Lung microvascular endothelial cell (primary cell): Measurements from ENCODE around the gene AKR1C8. TPM values are rescaled to one million over a fixed set of nuclear protein-coding genes. Genes with fewer than 3 reads are reported as not detected.

ENCODE experiments used
- DNase-seq, 2 donors: peaks; one replicate each; pipeline versions ENCODE4 v3.0.0 to v3.0.0-alpha.2; 2010; ENCODE audit warnings: low read depth in 2 of 2
- total RNA-seq: library from RNA; depleted of rRNA; stranded (reverse); fragments of >200 nt; gene quantifications from 2 replicates; pipeline ENCODE4 v1.2.1, GENCODE V29; 2014

The AKR1C8 gene
- total RNA-seq, 1 donor from 2014 or later = not detected

- no peak for DNase-seq
Observed at GRCh38 chr10:5108658-5109416, 76.1 kb downstream of the AKR1C8 start.

- DNase-seq = peak in 1 of 2 donors; percentile 5
Observed at GRCh38 chr10:5107860-5108526, 77.0 kb downstream of the AKR1C8 start.

GRCh38 chr10:5106553-5106952 is 78.4 kb downstream of the AKR1C8 start:
- peak in 1 of 2 donors; percentile 49 for DNase-seq

- peak in 1 of 2 donors; percentile 70 for DNase-seq
Observed at GRCh38 chr10:5105626-5106025, 79.3 kb downstream of the AKR1C8 start.

Other genes with a start within 250 kb of the AKR1C8 start
- gene AKR1C1, start 221.7 kb downstream of the AKR1C8 start, total RNA-seq = 8.7 and 18.7 TPM in 2 replicates
- 11.1 and 15.3 TPM in 2 replicates for gene AKR1C2, start 181.3 kb downstream of the AKR1C8 start, total RNA-seq
- 108 and 111 TPM in 2 replicates for gene AKR1C3, start 90.7 kb downstream of the AKR1C8 start, total RNA-seq
- gene AKR1C4, start 11.7 kb upstream of the AKR1C8 start, total RNA-seq = not detected in 2 replicates
- not detected in 2 replicates for gene UCN3, start 179.8 kb upstream of the AKR1C8 start, total RNA-seq
- under 0.01 TPM in 1 of 2 replicates, not detected in the other for gene TUBAL3, start 219.7 kb upstream of the AKR1C8 start, total RNA-seq
- gene NET1, start 227.4 kb upstream of the AKR1C8 start, total RNA-seq = 14.3 and 19.4 TPM in 2 replicates